Activated CD4-positive, CD25-positive, alpha-beta regulatory T cell treated with anti-CD3 and anti-CD28 coated beads, Interleukin-2, amount 50 U/mL, for 72 hours (primary cell): Measurements from ENCODE around the gene OXSM.
A peak's percentile ranks its signal among the peaks of the same experiment; 100 is the strongest.

Experiments
- DNase-seq: peaks from one replicate; pipeline ENCODE4 v3.0.0; 2021

OXSM gene

GRCh38 chr3:25789596-25790556, at the start of gene OXSM:
Gene OXSM, plus strand, starts transcription at chr3:25790090. Its CDS starts 931 bp downstream, at chr3:25791021.
- DNase-seq: peak; percentile 86

GRCh38 chr3:25744470-25744869, 45.4 kb upstream of the OXSM start:
- DNase-seq: no peak

GRCh38 chr3:25747033-25747432, 42.9 kb upstream of the OXSM start:
- no peak for DNase-seq

GRCh38 chr3:25748189-25748588, 41.7 kb upstream of the OXSM start:
- DNase-seq: no peak

GRCh38 chr3:25749031-25749581, 40.8 kb upstream of the OXSM start:
- no peak for DNase-seq

- no peak for DNase-seq
These were observed 38.8 kb upstream of the OXSM start for GRCh38 chr3:25751048-25751447.

- no peak for DNase-seq
These were observed 38.2 kb upstream of the OXSM start for GRCh38 chr3:25751725-25752124.

- DNase-seq: no peak
These were observed 21.0 kb upstream of the OXSM start for GRCh38 chr3:25768851-25769250.

GRCh38 chr3:25775936-25776335, 14.0 kb upstream of the OXSM start:
- no peak for DNase-seq

- no peak for DNase-seq
These were observed 9.3 kb upstream of the OXSM start for GRCh38 chr3:25780618-25781017.

GRCh38 chr3:25781145-25781757, 8.6 kb upstream of the OXSM start:
- DNase-seq: no peak

- DNase-seq: no peak
These were observed 7.9 kb upstream of the OXSM start for GRCh38 chr3:25781758-25782594.

GRCh38 chr3:25782636-25782937, 7.3 kb upstream of the OXSM start:
- no peak for DNase-seq

GRCh38 chr3:25782938-25783660, 6.8 kb upstream of the OXSM start, which contains the start of gene NGLY1:
Gene NGLY1, minus strand, starts transcription at chr3:25783443. Its CDS starts 53 bp downstream, at chr3:25783390.
- peak; percentile 88 for DNase-seq

GRCh38 chr3:25783661-25784512, 6.0 kb upstream of the OXSM start:
- no peak for DNase-seq

- no peak for DNase-seq
These were observed 4.9 kb upstream of the OXSM start for GRCh38 chr3:25784971-25785370.

GRCh38 chr3:25785826-25786225, 4.1 kb upstream of the OXSM start:
- no peak for DNase-seq

GRCh38 chr3:25787689-25788088, 2.2 kb upstream of the OXSM start:
- no peak for DNase-seq

GRCh38 chr3:25789209-25789595, 688 bp upstream of the OXSM start:
- DNase-seq: no peak

GRCh38 chr3:25801786-25802185, 11.9 kb downstream of the OXSM start:
- no peak for DNase-seq

GRCh38 chr3:25803833-25804232, 13.9 kb downstream of the OXSM start:
- no peak for DNase-seq
